Neural cell (in vitro differentiated cells): ENCODE data around the gene XG. TPM values are rescaled to one million over a fixed set of nuclear protein-coding genes. Genes with fewer than 3 reads are reported as not detected.

ENCODE experiments used
- H2AFZ ChIP-seq: fragments of 200-600, 300-800 bp; sonication (generic), shearing (Covaris generic); 2 replicates; pipeline ENCODE4 v1.6.0; 2014; ENCODE audit warnings: low read depth, mild to moderate bottlenecking, antibody characterized with exemption, low read length, moderate library complexity
- H3F3A ChIP-seq: fragments of 200-600 bp; shearing (Covaris generic); 2 replicates; pipeline ENCODE4 v1.6.1; 2016; ENCODE audit warnings: mild to moderate bottlenecking, moderate library complexity, mixed read lengths, antibody characterized with exemption, low read length; ENCODE audit not compliant: insufficient read depth, poor library complexity, severe bottlenecking
- H3K27ac ChIP-seq: fragments of 200-600, 300-800 bp; sonication (generic), shearing (Covaris generic); 2 replicates; pipeline ENCODE4 v1.5.1; 2014; ENCODE audit warnings: mild to moderate bottlenecking, low read length, moderate library complexity
- H3K27me3 ChIP-seq: fragments of 300-800, 200-600 bp; sonication (generic), shearing (Covaris generic); 2 replicates; pipeline ENCODE4 v1.6.0; 2014; ENCODE audit warnings: mild to moderate bottlenecking, low read depth, low read length, moderate library complexity; ENCODE audit not compliant: insufficient read depth
- H3K36me3 ChIP-seq: fragments of 300-800, 200-600 bp; sonication (generic), shearing (Covaris generic); 2 replicates; pipeline ENCODE4 v1.5.1; 2014; ENCODE audit warnings: mild to moderate bottlenecking, antibody characterized with exemption, low read length, moderate library complexity; ENCODE audit not compliant: insufficient read depth
- H3K4me2 ChIP-seq: fragments of 300-800, 200-600 bp; sonication (generic), shearing (Covaris generic); 2 replicates; pipeline ENCODE4 v1.6.0; 2014; ENCODE audit warnings: mild to moderate bottlenecking, low read length
- H3K4me3 ChIP-seq: fragments of 300-800, 200-600 bp; sonication (generic), shearing (Covaris generic); 2 replicates; pipeline ENCODE4 v1.5.1; 2014; ENCODE audit warnings: mild to moderate bottlenecking, low read length, moderate library complexity
- H3K79me2 ChIP-seq: fragments of 200-600 bp; shearing (Covaris generic); replicated peaks from 2 replicates; pipeline ENCODE4 v1.6.0; 2014; ENCODE audit warnings: mild to moderate bottlenecking, low read length, moderate library complexity; ENCODE audit not compliant: insufficient read depth
- H3K9ac ChIP-seq: fragments of 300-800, 200-600 bp; sonication (generic), shearing (Covaris generic); 2 replicates; pipeline ENCODE4 v1.6.1; 2016; ENCODE audit warnings: mild to moderate bottlenecking, low read length, mixed read lengths
- H3K9me2 ChIP-seq: fragments of 200-600 bp; shearing (Covaris generic); 2 replicates; pipeline ENCODE4 v1.6.1; 2016; ENCODE audit warnings: mild to moderate bottlenecking, low read length, mixed read lengths; ENCODE audit not compliant: insufficient read depth
- H3K9me3 ChIP-seq: fragments of 200-600, 300-800 bp; sonication (generic), shearing (Covaris generic); 2 replicates; pipeline ENCODE4 v1.6.1; 2016; ENCODE audit warnings: mild to moderate bottlenecking, mixed run types, low read length, moderate library complexity, mixed read lengths
- H4K20me1 ChIP-seq: fragments of 200-600 bp; shearing (Covaris generic); 2 replicates; pipeline ENCODE4 v1.6.1; 2016; ENCODE audit warnings: mild to moderate bottlenecking, mixed run types; ENCODE audit not compliant: insufficient read depth
- EP300 ChIP-seq: fragments of 450-650 bp; conservative IDR thresholded peaks from 2 replicates; pipeline ENCODE4 v1.6.1; 2014; ENCODE audit warnings: antibody characterized with exemption, mild to moderate bottlenecking, moderate library complexity; ENCODE audit not compliant: poor library complexity, severe bottlenecking
- EZH2 ChIP-seq: fragments of 200-600, 300-800 bp; shearing (Covaris generic), sonication (generic); IDR thresholded peaks from 2 replicates; pipeline ENCODE4 v1.6.1; 2014; ENCODE audit warnings: antibody characterized with exemption, low read length, borderline replicate concordance, mild to moderate bottlenecking; ENCODE audit not compliant: insufficient read depth, poor library complexity, severe bottlenecking
- MXI1 ChIP-seq: fragments of 450-650 bp; conservative IDR thresholded peaks from 2 replicates; pipeline ENCODE4 v1.6.1; 2014; ENCODE audit warnings: antibody characterized with exemption, mild to moderate bottlenecking; ENCODE audit not compliant: poor library complexity, severe bottlenecking
- POLR2AphosphoS5 ChIP-seq: IDR thresholded peaks from 2 replicates; pipeline ENCODE4 v1.6.1; 2012
- RAD21 ChIP-seq: fragments of 450-650 bp; conservative IDR thresholded peaks from 2 replicates; pipeline ENCODE4 v1.6.1; 2014; ENCODE audit warnings: antibody characterized with exemption, mild to moderate bottlenecking, moderate library complexity
- SMC3 ChIP-seq: fragments of 450-650 bp; conservative IDR thresholded peaks from 2 replicates; pipeline ENCODE4 v1.6.1; 2014; ENCODE audit warnings: antibody characterized with exemption, mild to moderate bottlenecking, moderate library complexity; ENCODE audit not compliant: poor library complexity
- TAF1 ChIP-seq: IDR thresholded peaks from 2 replicates; pipeline ENCODE4 v1.6.1; 2012; ENCODE audit warnings: low read depth
- polyA plus RNA-seq: library from polyadenylated mRNA; depleted of rRNA; stranded (reverse); fragments of >200 nt; gene quantifications from 2 replicates; pipeline ENCODE4 v1.2.3, GENCODE V29; 2014
- TF ChIP-seq, protein P1 (sequence below): IDR thresholded peaks from 2 replicates; pipeline ENCODE4 v1.6.1; 2012; ENCODE audit warnings: borderline replicate concordance
- TF ChIP-seq, protein P2 (sequence below): fragments of 450-650 bp; IDR thresholded peaks from 2 replicates; pipeline ENCODE4 v1.5.1; 2014; ENCODE audit warnings: antibody characterized with exemption, mild to moderate bottlenecking, moderate library complexity; ENCODE audit not compliant: poor library complexity, severe bottlenecking

The XG gene
- polyA plus RNA-seq, 1 donor from 2014 or later: 0.37 TPM

DNA sequence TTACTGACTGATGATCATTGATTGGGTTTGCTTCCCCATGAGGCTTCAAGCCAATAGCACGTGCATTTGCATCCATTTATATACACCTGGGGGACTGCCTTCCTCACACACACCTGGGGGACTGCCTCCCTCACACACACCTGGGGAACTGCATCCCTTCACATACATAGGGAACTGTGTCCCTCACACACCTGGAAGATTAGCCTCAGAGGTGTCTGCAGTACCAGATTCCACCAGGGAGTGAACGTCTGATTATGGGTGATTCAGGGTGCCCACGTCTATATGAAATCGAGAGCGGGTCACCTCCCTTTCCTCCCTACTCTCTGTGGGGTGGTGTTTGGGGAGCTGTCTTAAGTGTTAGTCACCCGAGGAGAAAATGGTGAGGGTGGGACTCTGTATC, 43.8 kb upstream of the XG start:
- Histone ChIP-seq H3K36me3 (no peaks in the 10 kb centered on the region), H3K4me2 (no peak overlapping the region), H3K27ac (no peak overlapping the region), H3K9me2 (no peaks in the 10 kb centered on the region), H3K4me3 (no peak overlapping the region), H2AFZ (no peak overlapping the region), H3F3A (no peaks in the 10 kb centered on the region), H3K9ac (no peak overlapping the region), H3K9me3 (no peaks in the 10 kb centered on the region), H4K20me1 (no peaks in the 10 kb centered on the region), H3K27me3 (no peaks in the 10 kb centered on the region), H3K79me2 (no peaks in the 10 kb centered on the region)
- TF ChIP-seq SMC3 (no peak), EZH2 (no peak), MXI1 (no peak), RAD21 (no peak), POLR2AphosphoS5 (no peak), EP300 (no peak), TAF1 (no peak)
- TF ChIP-seq, protein P1, sequence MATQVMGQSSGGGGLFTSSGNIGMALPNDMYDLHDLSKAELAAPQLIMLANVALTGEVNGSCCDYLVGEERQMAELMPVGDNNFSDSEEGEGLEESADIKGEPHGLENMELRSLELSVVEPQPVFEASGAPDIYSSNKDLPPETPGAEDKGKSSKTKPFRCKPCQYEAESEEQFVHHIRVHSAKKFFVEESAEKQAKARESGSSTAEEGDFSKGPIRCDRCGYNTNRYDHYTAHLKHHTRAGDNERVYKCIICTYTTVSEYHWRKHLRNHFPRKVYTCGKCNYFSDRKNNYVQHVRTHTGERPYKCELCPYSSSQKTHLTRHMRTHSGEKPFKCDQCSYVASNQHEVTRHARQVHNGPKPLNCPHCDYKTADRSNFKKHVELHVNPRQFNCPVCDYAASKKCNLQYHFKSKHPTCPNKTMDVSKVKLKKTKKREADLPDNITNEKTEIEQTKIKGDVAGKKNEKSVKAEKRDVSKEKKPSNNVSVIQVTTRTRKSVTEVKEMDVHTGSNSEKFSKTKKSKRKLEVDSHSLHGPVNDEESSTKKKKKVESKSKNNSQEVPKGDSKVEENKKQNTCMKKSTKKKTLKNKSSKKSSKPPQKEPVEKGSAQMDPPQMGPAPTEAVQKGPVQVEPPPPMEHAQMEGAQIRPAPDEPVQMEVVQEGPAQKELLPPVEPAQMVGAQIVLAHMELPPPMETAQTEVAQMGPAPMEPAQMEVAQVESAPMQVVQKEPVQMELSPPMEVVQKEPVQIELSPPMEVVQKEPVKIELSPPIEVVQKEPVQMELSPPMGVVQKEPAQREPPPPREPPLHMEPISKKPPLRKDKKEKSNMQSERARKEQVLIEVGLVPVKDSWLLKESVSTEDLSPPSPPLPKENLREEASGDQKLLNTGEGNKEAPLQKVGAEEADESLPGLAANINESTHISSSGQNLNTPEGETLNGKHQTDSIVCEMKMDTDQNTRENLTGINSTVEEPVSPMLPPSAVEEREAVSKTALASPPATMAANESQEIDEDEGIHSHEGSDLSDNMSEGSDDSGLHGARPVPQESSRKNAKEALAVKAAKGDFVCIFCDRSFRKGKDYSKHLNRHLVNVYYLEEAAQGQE: no peak
- TF ChIP-seq, protein P2, sequence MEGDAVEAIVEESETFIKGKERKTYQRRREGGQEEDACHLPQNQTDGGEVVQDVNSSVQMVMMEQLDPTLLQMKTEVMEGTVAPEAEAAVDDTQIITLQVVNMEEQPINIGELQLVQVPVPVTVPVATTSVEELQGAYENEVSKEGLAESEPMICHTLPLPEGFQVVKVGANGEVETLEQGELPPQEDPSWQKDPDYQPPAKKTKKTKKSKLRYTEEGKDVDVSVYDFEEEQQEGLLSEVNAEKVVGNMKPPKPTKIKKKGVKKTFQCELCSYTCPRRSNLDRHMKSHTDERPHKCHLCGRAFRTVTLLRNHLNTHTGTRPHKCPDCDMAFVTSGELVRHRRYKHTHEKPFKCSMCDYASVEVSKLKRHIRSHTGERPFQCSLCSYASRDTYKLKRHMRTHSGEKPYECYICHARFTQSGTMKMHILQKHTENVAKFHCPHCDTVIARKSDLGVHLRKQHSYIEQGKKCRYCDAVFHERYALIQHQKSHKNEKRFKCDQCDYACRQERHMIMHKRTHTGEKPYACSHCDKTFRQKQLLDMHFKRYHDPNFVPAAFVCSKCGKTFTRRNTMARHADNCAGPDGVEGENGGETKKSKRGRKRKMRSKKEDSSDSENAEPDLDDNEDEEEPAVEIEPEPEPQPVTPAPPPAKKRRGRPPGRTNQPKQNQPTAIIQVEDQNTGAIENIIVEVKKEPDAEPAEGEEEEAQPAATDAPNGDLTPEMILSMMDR: no peak

DNA sequence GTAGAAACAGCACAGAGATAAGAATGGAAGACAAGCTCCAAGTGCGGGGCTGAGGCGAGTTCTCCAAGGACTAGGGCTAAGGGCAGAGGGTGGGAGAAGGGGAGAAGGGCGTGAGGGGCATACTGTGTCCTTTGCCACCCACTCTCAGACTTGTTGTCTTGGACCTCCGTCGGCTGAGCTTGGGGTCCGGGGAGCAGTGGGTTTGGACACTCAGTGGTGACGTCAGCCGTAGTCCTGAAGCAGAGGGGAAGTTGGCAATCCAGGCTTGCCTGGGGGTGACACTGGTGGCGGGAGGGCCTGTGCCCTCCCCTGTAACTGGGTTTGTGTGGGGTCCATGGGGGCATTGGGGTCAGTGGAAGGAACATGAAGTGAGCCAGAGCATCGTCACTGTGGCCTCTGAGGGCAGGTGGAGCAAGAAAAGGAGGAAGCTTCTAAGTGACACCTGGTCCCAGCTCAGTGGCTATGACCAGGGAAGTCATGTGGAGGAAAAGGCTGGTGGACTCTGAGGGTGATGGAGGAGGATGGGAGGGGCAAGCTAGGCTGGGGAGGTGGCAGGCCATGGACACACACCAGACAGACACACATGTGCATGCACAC, 43.1 kb upstream of the XG start:
- Histone ChIP-seq H3K9me3 (no peaks in the 10 kb centered on the region), H3K27me3 (no peaks in the 10 kb centered on the region), H3K9ac (no peak overlapping the region), H2AFZ (no peak overlapping the region), H3K4me3 (no peak overlapping the region), H4K20me1 (no peaks in the 10 kb centered on the region), H3K9me2 (no peaks in the 10 kb centered on the region), H3K36me3 (no peaks in the 10 kb centered on the region), H3F3A (no peaks in the 10 kb centered on the region), H3K27ac (no peak overlapping the region), H3K4me2 (no peak overlapping the region), H3K79me2 (no peaks in the 10 kb centered on the region)
- TF ChIP-seq TAF1: no peak

DNA sequence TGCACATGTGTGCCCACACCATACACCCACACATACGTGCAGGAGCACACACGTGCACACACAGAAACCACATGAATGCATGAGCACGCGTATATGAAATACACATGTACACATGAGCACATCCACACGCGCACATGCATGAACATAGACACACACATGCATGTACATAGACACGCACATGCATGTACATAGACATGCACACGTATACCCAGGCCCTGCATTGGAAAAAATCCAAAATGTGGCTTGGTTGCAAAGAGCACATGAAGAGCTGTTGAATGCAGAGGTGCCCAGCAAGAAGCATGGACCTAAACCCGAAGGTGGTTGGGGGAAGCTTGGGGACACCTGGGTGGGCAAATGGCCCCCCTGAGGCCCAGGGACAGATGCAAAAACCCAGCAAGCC, 42.3 kb upstream of the XG start:
- Histone ChIP-seq H3K27me3 (no peaks in the 10 kb centered on the region), H3K4me3 (no peak overlapping the region), H3K79me2 (no peaks in the 10 kb centered on the region), H3K9me3 (no peaks in the 10 kb centered on the region), H3F3A (no peaks in the 10 kb centered on the region), H3K27ac (no peak overlapping the region), H3K4me2 (no peak overlapping the region), H2AFZ (no peak overlapping the region), H3K36me3 (no peaks in the 10 kb centered on the region), H4K20me1 (no peaks in the 10 kb centered on the region), H3K9ac (no peak overlapping the region), H3K9me2 (no peaks in the 10 kb centered on the region)
- TF ChIP-seq POLR2AphosphoS5 (no peak), TAF1 (no peak), EZH2 (no peak), SMC3 (no peak), RAD21 (no peak), MXI1 (no peak), EP300 (no peak)
- TF ChIP-seq, protein P2: no peak
- TF ChIP-seq, protein P1: no peak
